ENCODE results near the gene KIRREL3.

KIRREL3 gene

GRCh38 chr11:126461996-126462395 is 538.6 kb downstream of the KIRREL3 start:
- DNase-seq (ENCODE audit: low read depth, low spot score) = no peak
- in situ Hi-C loops (cut with HindIII; ENCODE audit: low sequenced_read_pairs) = no loop called here
- H3K4me3 ChIP-seq (ENCODE audit: low read depth, low read length) = no peak overlapping the region
- no peak for TF ChIP-seq CTCF (IDR thresholded peaks at IDR 0.05; ENCODE audit: low read depth, low read length)

- in situ Hi-C loops (cut with HindIII; ENCODE audit: low sequenced_read_pairs) = no loop called here
- TF ChIP-seq CTCF (IDR thresholded peaks at IDR 0.05; ENCODE audit: low read depth, low read length) = no peak
- DNase-seq (ENCODE audit: low read depth, low spot score) = no peak
- H3K4me3 ChIP-seq (ENCODE audit: low read depth, low read length) = no peak overlapping the region
Observed at GRCh38 chr11:126461096-126461440, 539.5 kb downstream of the KIRREL3 start.

GRCh38 chr11:126460417-126461095 is 540.0 kb downstream of the KIRREL3 start:
- no peak overlapping the region for H3K4me3 ChIP-seq (ENCODE audit: low read depth, low read length)
- TF ChIP-seq CTCF (IDR thresholded peaks at IDR 0.05; ENCODE audit: low read depth, low read length) = no peak
- in situ Hi-C loops (cut with HindIII; ENCODE audit: low sequenced_read_pairs) = no loop called here
- DNase-seq (ENCODE audit: low read depth, low spot score) = no peak

GRCh38 chr11:126459691-126460281 is 540.8 kb downstream of the KIRREL3 start:
- no peak for TF ChIP-seq CTCF (IDR thresholded peaks at IDR 0.05; ENCODE audit: low read depth, low read length)
- peak; percentile 54 for DNase-seq (ENCODE audit: low read depth, low spot score)
- in situ Hi-C loops (cut with HindIII; ENCODE audit: low sequenced_read_pairs) = no loop called here

GRCh38 chr11:126457817-126458216 is 542.8 kb downstream of the KIRREL3 start:
- no peak for TF ChIP-seq CTCF (IDR thresholded peaks at IDR 0.05; ENCODE audit: low read depth, low read length)
- no peak for DNase-seq (ENCODE audit: low read depth, low spot score)
- in situ Hi-C loops (cut with HindIII; ENCODE audit: low sequenced_read_pairs) = no loop called here

More at GRCh38 chr11:126459691-126460281, 540.8 kb downstream of the KIRREL3 start:
- H3K4me3 ChIP-seq (ENCODE audit: low read depth, low read length) = no peak overlapping the region

GRCh38 chr11:126456783-126457542 is 543.6 kb downstream of the KIRREL3 start:
- no peak overlapping the region for H3K4me3 ChIP-seq (ENCODE audit: low read depth, low read length)
- DNase-seq (ENCODE audit: low read depth, low spot score) = no peak
- TF ChIP-seq CTCF (IDR thresholded peaks at IDR 0.05; ENCODE audit: low read depth, low read length) = no peak
- in situ Hi-C loops (cut with HindIII; ENCODE audit: low sequenced_read_pairs) = no loop called here

More at GRCh38 chr11:126457817-126458216, 542.8 kb downstream of the KIRREL3 start:
- H3K4me3 ChIP-seq (ENCODE audit: low read depth, low read length) = no peak overlapping the region

Measured in astrocyte of the spinal cord (primary cell).